HEK293 (cell line): ENCODE results near the gene KCNMB2.

Experiments
- CTCF ChIA-PET: fragments of 350-600 bp; formaldehyde crosslinking; extraction: SDS; loops from one replicate; lab custom pipeline; 2021; ENCODE audit warnings: antibody characterized with exemption; lab: Yijun Ruan, JAX
- POLR2A ChIA-PET: fragments of 300-600 bp; formaldehyde crosslinking; extraction: SDS; loops from one replicate; lab custom pipeline; 2020; ENCODE audit warnings: antibody characterized with exemption, inconsistent platforms; lab: Yijun Ruan, JAX
- H3K27ac ChIP-seq: fragments of 200-500 bp; sonication (Bioruptor generic); 2 replicates; pipeline ENCODE4 v1.5.1; 2014; ENCODE audit warnings: low read depth, low read length, control low read depth, inconsistent platforms; ENCODE audit errors: extremely low read depth
- H3K36me3 ChIP-seq, 2 experiments: fragments of 200-500 bp in 1 of 2; sonication (Bioruptor generic) in 1 of 2; 1 replicate in 1 of 2; 2 replicates in 1 of 2; pipeline ENCODE4 v1.5.1; 2014 to 2017; ENCODE audit warnings: inconsistent platforms in 2 of 2, low read length in 2 of 2; ENCODE audit not compliant: control insufficient read depth in 2 of 2, insufficient read depth in 1 of 2
- H3K4me1 ChIP-seq: fragments of 200-500 bp; sonication (Bioruptor generic); 2 replicates; pipeline ENCODE4 v1.5.1; 2014; ENCODE audit warnings: mild to moderate bottlenecking, low read length, inconsistent platforms; ENCODE audit not compliant: control insufficient read depth, insufficient read depth
- H3K4me3 ChIP-seq: 2 replicates; pipeline ENCODE4 v1.5.1; 2011; ENCODE audit warnings: low read depth, mild to moderate bottlenecking, control low read depth, low read length, moderate library complexity
- H3K9me3 ChIP-seq: fragments of 200-500 bp; sonication (Bioruptor generic); 2 replicates; pipeline ENCODE4 v1.5.1; 2014; ENCODE audit warnings: low read depth, low read length, inconsistent platforms; ENCODE audit not compliant: control insufficient read depth, insufficient read depth
- FEZF1 ChIP-seq: fragments of 450-650 bp; formaldehyde crosslinking; IDR thresholded peaks from 2 replicates; pipeline ENCODE4 v1.5.1; 2016; ENCODE audit warnings: missing biosample characterization, missing genetic modification characterization
- GLI4 ChIP-seq: fragments of 450-650 bp; formaldehyde crosslinking; IDR thresholded peaks from 2 replicates; pipeline ENCODE4 v1.5.1; 2016; ENCODE audit warnings: missing biosample characterization, missing genetic modification characterization
- OVOL3 ChIP-seq: fragments of 450-650 bp; formaldehyde crosslinking; IDR thresholded peaks from 2 replicates; pipeline ENCODE4 v1.5.1; 2016; ENCODE audit warnings: missing biosample characterization, missing genetic modification characterization
- PATZ1 ChIP-seq: fragments of 450-650 bp; formaldehyde crosslinking; IDR thresholded peaks from 2 replicates; pipeline ENCODE4 v1.5.1; 2016; ENCODE audit warnings: missing biosample characterization, missing genetic modification characterization
- REPIN1 ChIP-seq: fragments of 450-650 bp; formaldehyde crosslinking; IDR thresholded peaks from 2 replicates; pipeline ENCODE4 v1.5.1; 2017; ENCODE audit warnings: missing biosample characterization, missing genetic modification characterization, low read depth
- SCRT2 ChIP-seq: fragments of 450-650 bp; formaldehyde crosslinking; IDR thresholded peaks from 2 replicates; pipeline ENCODE4 v1.5.1; 2016; ENCODE audit warnings: missing biosample characterization, missing genetic modification characterization
- SETDB1 ChIP-seq: IDR thresholded peaks from one replicate; pipeline ENCODE4 v1.6.1; 2017; ENCODE audit warnings: mild to moderate bottlenecking, low read length, moderate library complexity, mixed read lengths; ENCODE audit not compliant: insufficient read length
- TRIM28 ChIP-seq: IDR thresholded peaks from 2 replicates; pipeline ENCODE4 v1.6.1; 2011; ENCODE audit warnings: low read length, control low read depth, borderline replicate concordance
- TSHZ1 ChIP-seq: fragments of 450-650 bp; formaldehyde crosslinking; IDR thresholded peaks from 2 replicates; pipeline ENCODE4 v1.5.1; 2016; ENCODE audit warnings: missing biosample characterization, missing genetic modification characterization, borderline replicate concordance
- ZBTB21 ChIP-seq: fragments of 450-650 bp; formaldehyde crosslinking; IDR thresholded peaks from 2 replicates; pipeline ENCODE4 v1.5.1; 2017; ENCODE audit warnings: missing biosample characterization, missing genetic modification characterization
- ZEB2 ChIP-seq: fragments of 450-650 bp; formaldehyde crosslinking; IDR thresholded peaks from 2 replicates; pipeline ENCODE4 v1.5.1; 2016; ENCODE audit warnings: missing biosample characterization, missing genetic modification characterization
- ZFP41 ChIP-seq: fragments of 450-650 bp; formaldehyde crosslinking; IDR thresholded peaks from 2 replicates; pipeline ENCODE4 v1.5.1; 2016; ENCODE audit warnings: missing biosample characterization, missing genetic modification characterization, borderline replicate concordance
- ZNF211 ChIP-seq: fragments of 450-650 bp; formaldehyde crosslinking; IDR thresholded peaks from 2 replicates; pipeline ENCODE4 v1.5.1; 2016; ENCODE audit warnings: low read depth, missing biosample characterization, missing genetic modification characterization
- ZNF26 ChIP-seq: fragments of 450-650 bp; formaldehyde crosslinking; IDR thresholded peaks from 2 replicates; pipeline ENCODE4 v1.5.1; 2016; ENCODE audit warnings: missing biosample characterization, missing genetic modification characterization
- ZNF416 ChIP-seq: fragments of 450-650 bp; formaldehyde crosslinking; IDR thresholded peaks from 2 replicates; pipeline ENCODE4 v1.5.1; 2016; ENCODE audit warnings: missing biosample characterization, missing genetic modification characterization
- ZNF473 ChIP-seq: fragments of 450-650 bp; formaldehyde crosslinking; IDR thresholded peaks from 2 replicates; pipeline ENCODE4 v1.5.1; 2017; ENCODE audit warnings: missing biosample characterization, missing genetic modification characterization
- ZNF610 ChIP-seq: fragments of 450-650 bp; formaldehyde crosslinking; IDR thresholded peaks from 2 replicates; pipeline ENCODE4 v1.5.1; 2016; ENCODE audit warnings: missing biosample characterization, missing genetic modification characterization, borderline replicate concordance
- ZNF677 ChIP-seq: fragments of 450-650 bp; IDR thresholded peaks from 2 replicates; pipeline ENCODE4 v1.5.0; 2018; ENCODE audit warnings: missing biosample characterization, mild to moderate bottlenecking, missing genetic modification characterization, moderate library complexity
- ZNF701 ChIP-seq: fragments of 450-650 bp; formaldehyde crosslinking; IDR thresholded peaks from 2 replicates; pipeline ENCODE4 v1.5.1; 2016; ENCODE audit warnings: missing biosample characterization, missing genetic modification characterization
- ZSCAN18 ChIP-seq: fragments of 450-650 bp; formaldehyde crosslinking; IDR thresholded peaks from 2 replicates; pipeline ENCODE4 v1.5.1; 2016; ENCODE audit warnings: missing biosample characterization, missing genetic modification characterization
- ZSCAN23 ChIP-seq: fragments of 450-650 bp; formaldehyde crosslinking; IDR thresholded peaks from 2 replicates; pipeline ENCODE4 v1.5.1; 2016; ENCODE audit warnings: missing biosample characterization, missing genetic modification characterization
- TF ChIP-seq, protein P1 (sequence below): fragments of 450-650 bp; formaldehyde crosslinking; IDR thresholded peaks from 2 replicates; pipeline ENCODE4 v1.5.1; 2016; ENCODE audit warnings: missing biosample characterization, missing genetic modification characterization
- TF ChIP-seq, protein P2 (sequence below): IDR thresholded peaks from 2 replicates; pipeline ENCODE4 v1.6.1; 2011; ENCODE audit warnings: mild to moderate bottlenecking, low read depth, low read length, borderline replicate concordance
- TF ChIP-seq, protein P3 (sequence below): fragments of 450-650 bp; formaldehyde crosslinking; IDR thresholded peaks from 2 replicates; pipeline ENCODE4 v1.5.1; 2016; ENCODE audit warnings: missing biosample characterization, missing genetic modification characterization, low read depth

KCNMB2 gene

GRCh38 chr3:178629430-178630178, 93.4 kb downstream of the KCNMB2 start:
- CTCF ChIA-PET = interaction anchor here (0.6 kb wide), 1 partner anchor 51 kb away, joined by 3 read pairs; no protein-coding TSS in a partner anchor
- Histone ChIP-seq H3K4me3 (no peak overlapping the region), H3K36me3 (no peaks in the 10 kb centered on the region), H3K27ac (no peak overlapping the region), H3K4me1 (no peaks in the 10 kb centered on the region)
- TF ChIP-seq ZSCAN23 (tag by site-specific recombination) = no peak
- no peak for TF ChIP-seq GLI4 (tag by site-specific recombination)
- TF ChIP-seq, protein P1, sequence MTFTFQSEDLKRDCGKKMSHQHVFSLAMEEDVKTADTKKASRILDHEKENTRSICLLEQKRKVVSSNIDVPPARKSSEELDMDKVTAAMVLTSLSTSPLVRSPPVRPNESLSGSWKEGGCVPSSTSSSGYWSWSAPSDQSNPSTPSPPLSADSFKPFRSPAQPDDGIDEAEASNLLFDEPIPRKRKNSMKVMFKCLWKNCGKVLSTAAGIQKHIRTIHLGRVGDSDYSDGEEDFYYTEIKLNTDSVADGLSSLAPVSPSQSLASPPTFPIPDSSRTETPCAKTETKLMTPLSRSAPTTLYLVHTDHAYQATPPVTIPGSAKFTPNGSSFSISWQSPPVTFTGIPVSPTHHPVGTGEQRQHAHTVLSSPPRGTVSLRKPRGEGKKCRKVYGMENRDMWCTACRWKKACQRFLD = no peak
- TF ChIP-seq ZNF26 (tag by site-specific recombination) = no peak
- TF ChIP-seq TRIM28 = no peak
- TF ChIP-seq ZNF211 (tag by site-specific recombination) = no peak
- no peak for TF ChIP-seq ZNF701
- no peak for TF ChIP-seq FEZF1 (tag by site-specific recombination)
- no peak for TF ChIP-seq ZSCAN18
- TF ChIP-seq, protein P2, sequence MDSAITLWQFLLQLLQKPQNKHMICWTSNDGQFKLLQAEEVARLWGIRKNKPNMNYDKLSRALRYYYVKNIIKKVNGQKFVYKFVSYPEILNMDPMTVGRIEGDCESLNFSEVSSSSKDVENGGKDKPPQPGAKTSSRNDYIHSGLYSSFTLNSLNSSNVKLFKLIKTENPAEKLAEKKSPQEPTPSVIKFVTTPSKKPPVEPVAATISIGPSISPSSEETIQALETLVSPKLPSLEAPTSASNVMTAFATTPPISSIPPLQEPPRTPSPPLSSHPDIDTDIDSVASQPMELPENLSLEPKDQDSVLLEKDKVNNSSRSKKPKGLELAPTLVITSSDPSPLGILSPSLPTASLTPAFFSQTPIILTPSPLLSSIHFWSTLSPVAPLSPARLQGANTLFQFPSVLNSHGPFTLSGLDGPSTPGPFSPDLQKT = no peak
- TF ChIP-seq ZBTB21 (tag by site-specific recombination) = no peak
- TF ChIP-seq, protein P3, sequence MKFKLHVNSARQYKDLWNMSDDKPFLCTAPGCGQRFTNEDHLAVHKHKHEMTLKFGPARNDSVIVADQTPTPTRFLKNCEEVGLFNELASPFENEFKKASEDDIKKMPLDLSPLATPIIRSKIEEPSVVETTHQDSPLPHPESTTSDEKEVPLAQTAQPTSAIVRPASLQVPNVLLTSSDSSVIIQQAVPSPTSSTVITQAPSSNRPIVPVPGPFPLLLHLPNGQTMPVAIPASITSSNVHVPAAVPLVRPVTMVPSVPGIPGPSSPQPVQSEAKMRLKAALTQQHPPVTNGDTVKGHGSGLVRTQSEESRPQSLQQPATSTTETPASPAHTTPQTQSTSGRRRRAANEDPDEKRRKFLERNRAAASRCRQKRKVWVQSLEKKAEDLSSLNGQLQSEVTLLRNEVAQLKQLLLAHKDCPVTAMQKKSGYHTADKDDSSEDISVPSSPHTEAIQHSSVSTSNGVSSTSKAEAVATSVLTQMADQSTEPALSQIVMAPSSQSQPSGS (tag by site-specific recombination) = no peak
- no peak for TF ChIP-seq ZFP41 (tag by site-specific recombination)
- no peak for TF ChIP-seq ZNF677 (tag by site-specific recombination)
- no peak for TF ChIP-seq ZEB2
- TF ChIP-seq ZNF416 (tag by site-specific recombination) = no peak
- TF ChIP-seq SETDB1 = no peak
- TF ChIP-seq SCRT2 (tag by site-specific recombination) = no peak
- TF ChIP-seq ZNF610 (tag by site-specific recombination) = no peak
- TF ChIP-seq, all 188 proteins: peak for 0
- POLR2A ChIA-PET = no interaction called here
- no peaks in the 10 kb centered on the region for H3K9me3 ChIP-seq

- no peak overlapping the region for H3K27ac ChIP-seq
- no peaks in the 10 kb centered on the region for H3K4me1 ChIP-seq
- ChIA-PET CTCF (no interaction called here), POLR2A (no interaction called here)
- H3K36me3 ChIP-seq = no peaks in the 10 kb centered on the region
- H3K4me3 ChIP-seq = no peak overlapping the region
- no peaks in the 10 kb centered on the region for H3K9me3 ChIP-seq
- TF ChIP-seq REPIN1 (tag by site-specific recombination) (no peak), PATZ1 (no peak), OVOL3 (no peak), TSHZ1 (tag by site-specific recombination) (no peak), ZNF473 (tag by site-specific recombination) (no peak)
Measured at GRCh38 chr3:178631950-178632349, 95.7 kb downstream of the KCNMB2 start.
